SJSA1 (cell line): ENCODE results near the gene DENND2A. TPM values are rescaled to one million over a fixed set of nuclear protein-coding genes. Genes with fewer than 3 reads are reported as not detected.

ENCODE experiments used
- DNase-seq, 2 experiments: peaks; one replicate each; pipeline ENCODE4 v3.0.0-alpha.2; 2015 to 2020; ENCODE audit warnings: low spot score in 2 of 2, low read depth in 1 of 2
- H3K27ac ChIP-seq: fragments of 250-450 bp; sonication (Bioruptor Pico); 2 replicates; pipeline ENCODE4 v1.5.1; 2020; ENCODE audit warnings: mild to moderate bottlenecking, moderate library complexity
- H3K27me3 ChIP-seq: fragments of 250-450 bp; sonication (Bioruptor Pico); replicated peaks from 2 replicates; pipeline ENCODE4 v1.5.1; 2020; ENCODE audit warnings: mild to moderate bottlenecking, moderate library complexity
- H3K36me3 ChIP-seq: fragments of 250-450 bp; sonication (Bioruptor Pico); 2 replicates; pipeline ENCODE4 v1.5.1; 2020; ENCODE audit warnings: mild to moderate bottlenecking
- H3K4me1 ChIP-seq: fragments of 250-450 bp; sonication (Bioruptor Pico); replicated peaks from 2 replicates; pipeline ENCODE4 v1.6.1; 2021; ENCODE audit warnings: mild to moderate bottlenecking
- H3K4me3 ChIP-seq: fragments of 250-450 bp; sonication (Bioruptor Pico); 2 replicates; pipeline ENCODE4 v1.5.1; 2020; ENCODE audit warnings: mild to moderate bottlenecking
- H3K9me3 ChIP-seq: fragments of 250-450 bp; sonication (Bioruptor Pico); replicated peaks from 2 replicates; pipeline ENCODE4 v1.5.1; 2020; ENCODE audit warnings: mild to moderate bottlenecking
- total RNA-seq: library from RNA; depleted of rRNA; stranded (reverse); fragments of >200 nt; shearing (Covaris generic); gene quantifications from 2 replicates; pipeline ENCODE4 v1.2.3, GENCODE V29; 2014; rRNA removed

DENND2A gene
- total RNA-seq, 1 experiment from 2014 or later: 10.2 TPM

GRCh38 chr7:140484479-140484878 is 156.1 kb downstream of the DENND2A start:
- H3K9me3 ChIP-seq: no peaks in the 10 kb centered on the region
- no peaks in the 10 kb centered on the region for H3K36me3 ChIP-seq
- no peak overlapping the region for H3K27ac ChIP-seq
- H3K27me3 ChIP-seq: no peaks in the 10 kb centered on the region
- DNase-seq: no peak
- H3K4me1 ChIP-seq: peaks cover 3% of the 10 kb centered on the region; the same call in 1 of the 2 replicates
- no peak overlapping the region for H3K4me3 ChIP-seq

GRCh38 chr7:140479739-140480084 is 160.9 kb downstream of the DENND2A start:
- DNase-seq: no peak
- H3K27me3 ChIP-seq: no peaks in the 10 kb centered on the region
- peaks cover 6% of the 10 kb centered on the region; the same call in 1 of the 2 replicates for H3K36me3 ChIP-seq
- peaks cover 9% of the 10 kb centered on the region for H3K4me1 ChIP-seq
- H3K4me3 ChIP-seq: peak overlapping the region; percentile 80
- no peaks in the 10 kb centered on the region for H3K9me3 ChIP-seq
- H3K27ac ChIP-seq: no peak overlapping the region

GRCh38 chr7:140479062-140479738 is 161.4 kb downstream of the DENND2A start, which contains the start of gene MKRN1:
Gene MKRN1 (minus strand): TSS chr7:140479505. CDS start chr7:140479344, 161 bp downstream.
- H3K27ac ChIP-seq: peak within 1 kb of the TSS; percentile 31
- peak within 1 kb of the TSS; percentile 80 for H3K4me3 ChIP-seq
- H3K9me3 ChIP-seq: no peaks in the 10 kb centered on the region
- DNase-seq: peak; percentile 88 to 93
- no peaks in the 10 kb centered on the region for H3K27me3 ChIP-seq
- peaks cover 6% of the 10 kb centered on the region; the same call in 1 of the 2 replicates for H3K36me3 ChIP-seq
- peaks cover 9% of the 10 kb centered on the region for H3K4me1 ChIP-seq

GRCh38 chr7:140478246-140479061 is 162.2 kb downstream of the DENND2A start:
- DNase-seq: peak; percentile 49 to 51
- Histone ChIP-seq H3K4me1 (peaks cover 9% of the 10 kb centered on the region), H3K36me3 (peaks cover 6% of the 10 kb centered on the region; the same call in 1 of the 2 replicates)

GRCh38 chr7:140476698-140477261 is 163.8 kb downstream of the DENND2A start:
- Histone ChIP-seq H3K4me3 (no peak overlapping the region), H3K9me3 (no peaks in the 10 kb centered on the region), H3K27ac (no peak overlapping the region), H3K36me3 (peaks cover 10% of the 10 kb centered on the region; the same call in 1 of the 2 replicates), H3K27me3 (no peaks in the 10 kb centered on the region), H3K4me1 (peaks cover 9% of the 10 kb centered on the region)
- DNase-seq: no peak

More at GRCh38 chr7:140478246-140479061, 162.2 kb downstream of the DENND2A start:
- Histone ChIP-seq H3K9me3 (no peaks in the 10 kb centered on the region), H3K27me3 (no peaks in the 10 kb centered on the region), H3K4me3 (peak overlapping the region; percentile 80), H3K27ac (peak overlapping the region; percentile 31)

- H3K27me3 ChIP-seq: no peaks in the 10 kb centered on the region
- peaks cover 9% of the 10 kb centered on the region for H3K4me1 ChIP-seq
- H3K9me3 ChIP-seq: no peaks in the 10 kb centered on the region
- no peak overlapping the region for H3K27ac ChIP-seq
- no peak overlapping the region for H3K4me3 ChIP-seq
- DNase-seq: peak in 1 of 2 experiments; percentile 23
- H3K36me3 ChIP-seq: peaks cover 13% of the 10 kb centered on the region; the same call in 1 of the 2 replicates
Observed at GRCh38 chr7:140475747-140476333, 164.8 kb downstream of the DENND2A start.

Other genes starting within 250 kb of the DENND2A start
- gene SLC37A3, start 242.3 kb downstream of the DENND2A start, total RNA-seq: 37.9 and 52.7 TPM in 2 replicates
- not detected in 2 replicates for gene RAB19, start 236.8 kb downstream of the DENND2A start, total RNA-seq
- 46.6 and 50.5 TPM in 2 replicates for gene MKRN1, start 161.3 kb downstream of the DENND2A start, total RNA-seq
- 9.6 and 13.6 TPM in 2 replicates for gene ADCK2, start 32.1 kb upstream of the DENND2A start, total RNA-seq
- gene NDUFB2, start 55.9 kb upstream of the DENND2A start, total RNA-seq: 523 and 538 TPM in 2 replicates